Stimulated activated CD4-positive, alpha-beta T cell treated with anti-CD3 and anti-CD28 coated beads, Interleukin-2, amount 100 ng/mL, for 4 hours (primary cell): Measurements from ENCODE around the gene LHFPL3.
A peak's percentile ranks its signal among the peaks of the same experiment; 100 is the strongest.
"Not testable (repeated sequence)": the region's sequence is repeated elsewhere in the genome, so short reads cannot be mapped to it uniquely, and the experiment has no call there.

ENCODE experiments used
- DNase-seq: peaks from one replicate; pipeline ENCODE4 v3.0.0-alpha.2; 2020; ENCODE audit warnings: low read depth

Gene LHFPL3

DNA sequence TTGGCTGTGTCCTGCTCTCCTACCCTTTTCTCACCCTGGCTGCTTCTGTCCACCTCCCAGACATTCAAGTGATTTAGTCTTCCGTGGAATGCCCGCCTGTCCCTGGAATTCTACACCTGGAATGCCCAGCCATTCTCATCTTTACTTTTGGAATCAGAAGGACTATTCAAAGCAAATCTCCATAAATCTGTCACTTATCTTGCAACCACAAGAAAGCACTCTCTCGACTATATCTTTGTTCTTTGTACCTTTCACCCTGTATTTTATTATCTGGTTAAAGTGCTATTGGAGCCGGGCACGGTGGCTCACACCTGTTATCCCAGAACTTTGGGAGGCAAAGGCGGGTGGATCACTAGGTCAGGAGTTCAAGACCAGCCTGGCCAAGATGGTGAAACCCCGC is 606.3 kb downstream of the LHFPL3 start:
- DNase-seq = no peak

DNA sequence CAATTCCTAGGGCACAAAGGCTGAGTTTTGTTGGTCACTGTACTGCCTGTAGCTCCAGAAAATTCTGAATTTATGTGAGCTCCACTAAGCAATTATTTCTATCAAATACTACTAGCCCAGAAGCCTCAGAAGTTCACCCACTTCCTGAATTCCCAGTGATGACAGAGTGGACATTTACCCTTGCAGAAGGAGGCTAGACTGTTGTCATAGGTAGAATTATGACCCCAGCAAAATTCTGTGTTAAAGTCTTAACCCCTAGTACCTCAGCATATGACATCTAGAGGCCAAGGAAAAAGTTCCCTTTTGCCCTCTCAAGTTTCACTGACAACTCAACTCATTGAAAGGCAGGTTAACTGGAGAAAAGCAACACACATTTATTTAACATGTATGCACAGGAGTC is 606.9 kb downstream of the LHFPL3 start:
- no peak for DNase-seq

DNA sequence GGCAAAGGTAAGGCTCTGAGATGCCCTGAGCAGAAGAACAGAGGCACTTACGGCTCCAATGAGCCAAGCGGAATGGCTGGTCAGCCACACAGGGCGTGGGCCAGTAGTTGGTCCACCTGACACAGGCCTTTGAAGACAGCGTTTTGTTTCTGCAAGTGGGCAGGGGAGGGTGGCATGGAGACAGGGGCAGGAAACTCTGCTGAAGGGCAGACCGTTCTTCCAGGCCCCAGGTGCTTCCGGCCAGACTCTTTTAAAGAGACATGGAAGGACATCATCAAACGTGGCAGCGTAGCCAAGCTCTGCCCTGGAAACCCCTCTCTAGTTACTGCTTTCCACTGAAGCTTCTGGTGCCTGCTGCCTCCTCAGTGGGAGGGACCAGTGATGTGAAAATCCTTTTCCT is 608.1 kb downstream of the LHFPL3 start:
- DNase-seq = no peak

DNA sequence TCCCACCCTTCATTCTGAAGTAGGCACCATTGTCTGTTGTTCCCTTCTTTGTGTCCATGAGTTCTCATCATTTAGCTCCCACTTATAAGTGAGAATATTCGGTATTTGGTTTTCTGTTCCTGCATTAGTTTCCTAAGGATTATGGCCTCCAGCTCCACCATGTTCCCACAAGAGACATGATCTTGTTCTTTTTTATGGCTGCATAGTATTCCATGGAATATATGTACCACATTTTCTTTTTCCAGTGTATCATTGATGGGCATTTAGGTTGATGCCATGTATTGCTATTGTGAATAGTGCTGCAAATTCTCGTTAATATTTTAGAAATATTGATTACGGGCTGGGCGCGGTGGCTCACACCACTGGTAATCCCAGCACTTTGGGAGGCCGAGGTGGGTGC is 609.1 kb downstream of the LHFPL3 start:
- DNase-seq = not testable (repeated sequence)

DNA sequence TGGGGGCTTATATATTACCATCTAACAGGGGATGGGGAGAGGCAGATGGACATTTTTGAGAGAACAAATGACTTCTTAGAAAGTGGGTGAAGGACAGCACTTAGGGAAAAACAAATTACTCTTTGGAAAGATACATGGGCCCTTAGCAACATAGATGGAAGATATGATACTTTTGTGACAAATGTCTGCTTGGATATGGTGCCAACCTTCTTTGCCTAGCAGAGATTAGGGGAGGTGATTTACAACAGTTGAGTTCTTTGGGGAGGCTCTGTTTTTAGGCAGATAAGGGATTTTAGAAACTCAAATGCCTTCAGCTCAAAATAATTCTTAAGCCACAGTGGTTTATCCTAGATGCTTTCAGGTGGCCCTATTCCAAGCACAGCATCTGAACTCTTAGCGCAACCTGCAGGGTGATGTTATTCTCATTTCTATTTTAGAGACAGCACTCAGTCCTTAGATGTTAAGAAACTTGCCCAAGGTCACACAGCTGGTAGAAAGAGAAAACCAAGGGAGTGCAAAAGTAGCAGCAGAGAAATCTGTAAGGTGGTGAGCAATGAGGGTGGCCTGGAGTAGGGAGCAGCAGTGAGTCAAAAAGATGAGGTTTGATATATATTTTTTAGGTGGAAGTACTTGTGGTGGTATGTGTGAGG is 610.5 kb downstream of the LHFPL3 start:
- DNase-seq = no peak

DNA sequence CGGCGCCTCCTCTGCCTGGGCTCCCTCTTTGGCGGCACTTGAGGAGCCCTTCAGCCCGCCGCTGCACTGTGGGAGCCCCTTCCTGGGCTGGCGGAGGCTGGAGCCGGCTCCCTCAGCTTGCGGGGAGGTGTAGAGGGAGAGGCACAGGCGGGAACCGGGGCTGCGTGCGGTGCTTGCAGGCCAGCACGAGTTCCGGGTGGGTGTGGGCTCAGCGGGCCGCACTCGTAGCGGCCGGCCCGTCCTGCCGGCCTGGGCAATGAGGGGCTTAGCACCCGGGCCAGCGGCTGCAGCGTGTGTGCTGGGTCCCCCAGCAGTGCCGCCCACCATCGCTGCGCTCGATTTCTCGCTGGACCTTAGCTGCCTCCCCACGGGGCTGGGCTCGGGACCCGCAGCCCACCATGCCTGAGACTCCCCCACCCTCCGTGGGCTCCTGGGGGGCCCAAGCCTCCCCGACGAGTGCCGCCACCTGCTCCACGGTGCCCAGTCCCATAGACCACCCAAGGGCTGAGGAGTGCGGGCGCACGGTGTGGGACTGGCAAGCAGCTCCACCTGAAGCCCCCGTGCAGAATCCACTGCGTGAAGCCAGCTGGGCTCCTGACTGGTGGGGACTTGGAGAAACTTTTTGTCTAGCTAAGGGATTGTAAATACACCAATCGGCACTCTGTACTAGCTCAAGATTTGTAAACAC is 611.8 kb downstream of the LHFPL3 start:
- no peak for DNase-seq

DNA sequence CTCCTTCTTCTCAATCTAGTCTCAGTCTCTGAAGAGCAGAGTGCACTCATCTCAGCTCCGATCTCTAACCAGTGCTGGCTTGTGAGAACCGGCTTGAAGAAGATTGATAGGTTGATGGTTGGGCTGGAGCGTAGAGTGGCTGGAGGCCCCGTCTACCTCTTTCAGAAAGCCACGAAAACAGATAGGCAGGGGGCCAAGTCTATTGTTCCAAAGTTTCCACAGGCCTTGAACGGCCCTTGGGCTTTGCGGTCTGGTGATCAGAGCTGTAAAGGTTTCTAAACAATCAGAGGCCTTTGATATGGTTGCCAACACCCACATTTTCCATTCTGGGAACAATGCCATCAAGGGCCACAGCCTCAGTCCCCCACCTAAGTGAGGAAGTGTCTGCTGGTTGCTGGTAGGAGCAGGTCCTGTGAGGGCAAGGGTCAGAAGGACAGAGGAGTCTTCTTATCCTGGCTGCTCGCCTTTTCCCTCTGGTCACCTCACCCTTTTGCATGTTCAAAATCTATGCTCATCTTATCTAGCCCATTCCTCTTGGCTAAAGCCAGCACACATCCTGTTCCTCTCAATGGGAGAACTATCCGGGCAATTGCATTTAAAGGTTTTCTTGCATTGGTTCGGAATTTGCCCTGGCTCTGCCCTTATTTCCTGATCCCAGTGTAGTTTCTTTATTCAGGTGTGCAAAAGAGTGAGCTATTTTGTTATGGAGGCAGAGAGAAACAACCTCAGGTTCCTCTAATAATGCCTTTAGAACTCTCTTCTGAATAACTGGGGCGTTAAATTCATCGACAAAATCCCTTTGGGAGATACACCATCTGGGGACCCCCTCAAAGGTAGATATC is 615.3 kb downstream of the LHFPL3 start:
- peak; percentile 32 for DNase-seq

DNA sequence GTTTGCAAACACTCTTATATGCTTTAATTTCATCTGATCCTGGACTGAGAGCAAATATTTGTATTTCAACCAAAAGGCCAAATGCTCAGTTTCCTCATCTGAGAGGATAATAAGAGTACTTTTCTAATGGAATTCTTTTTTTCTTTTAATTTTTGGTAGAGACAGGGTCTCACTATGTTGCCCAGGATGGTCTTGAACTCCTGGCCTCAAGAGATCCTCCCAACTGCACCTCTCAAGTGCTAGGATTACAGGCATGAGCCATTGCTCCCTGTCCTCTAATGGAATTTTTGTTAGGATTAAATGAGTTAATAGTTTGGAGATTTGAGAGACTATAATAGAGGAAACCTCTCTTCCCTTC is 617.2 kb downstream of the LHFPL3 start:
- DNase-seq = no peak

DNA sequence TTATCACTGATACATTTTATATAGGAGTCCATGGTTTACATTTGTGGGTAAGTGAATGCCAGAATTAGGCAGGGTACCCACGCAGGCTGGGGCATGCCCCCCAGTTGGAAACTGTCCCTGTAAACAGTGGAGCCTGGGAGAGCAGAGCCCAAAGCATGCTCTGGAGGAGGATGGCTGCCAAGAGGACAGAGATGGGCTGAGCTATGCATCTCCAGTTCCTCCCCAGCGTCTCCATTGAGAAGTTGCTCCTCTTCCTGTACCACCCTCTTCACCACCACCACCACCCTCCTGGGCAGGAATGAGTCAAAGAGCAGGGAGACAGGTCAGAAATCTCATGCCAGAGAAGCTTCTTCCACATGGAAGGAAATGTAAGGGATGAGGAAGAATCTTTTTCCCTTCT is 617.9 kb downstream of the LHFPL3 start:
- no peak for DNase-seq

DNA sequence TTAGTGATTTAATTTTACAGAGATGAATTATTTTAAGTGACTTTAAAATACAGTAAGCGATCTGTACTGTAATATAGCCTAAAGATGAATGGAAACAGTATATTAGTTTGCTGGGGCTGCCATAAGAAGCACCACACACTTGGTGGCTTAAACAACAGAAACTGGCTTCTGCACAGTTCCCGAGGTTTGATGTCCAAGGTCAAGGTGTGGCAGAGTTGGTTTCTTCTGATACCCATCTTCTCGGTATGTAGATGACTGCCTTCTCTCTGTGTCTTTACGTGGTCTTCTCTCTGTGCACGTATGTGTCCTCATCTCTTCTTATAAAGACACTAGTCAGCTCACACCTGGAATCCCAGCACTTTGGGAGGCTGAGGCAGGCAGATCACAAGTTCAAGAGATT is 621.6 kb downstream of the LHFPL3 start:
- DNase-seq = no peak

DNA sequence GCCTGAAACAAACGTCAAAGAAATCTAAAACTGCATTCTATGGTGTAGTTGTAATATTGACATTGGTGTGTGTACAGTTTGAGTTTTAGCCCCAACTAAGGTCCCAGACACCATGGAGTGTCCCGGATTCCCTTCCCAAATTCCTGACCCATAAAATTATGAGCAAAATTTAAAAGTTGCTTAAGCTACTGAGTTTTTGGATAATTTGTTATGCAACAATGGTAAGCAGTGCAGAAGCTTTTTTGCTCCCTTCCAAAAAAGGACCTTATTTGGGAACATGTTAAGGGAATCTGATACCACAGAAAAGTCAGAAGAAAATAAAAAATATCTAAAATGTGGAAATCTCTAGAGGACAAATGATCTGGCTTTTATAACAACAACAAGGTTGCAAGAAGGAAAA is 622.4 kb downstream of the LHFPL3 start:
- no peak for DNase-seq

DNA sequence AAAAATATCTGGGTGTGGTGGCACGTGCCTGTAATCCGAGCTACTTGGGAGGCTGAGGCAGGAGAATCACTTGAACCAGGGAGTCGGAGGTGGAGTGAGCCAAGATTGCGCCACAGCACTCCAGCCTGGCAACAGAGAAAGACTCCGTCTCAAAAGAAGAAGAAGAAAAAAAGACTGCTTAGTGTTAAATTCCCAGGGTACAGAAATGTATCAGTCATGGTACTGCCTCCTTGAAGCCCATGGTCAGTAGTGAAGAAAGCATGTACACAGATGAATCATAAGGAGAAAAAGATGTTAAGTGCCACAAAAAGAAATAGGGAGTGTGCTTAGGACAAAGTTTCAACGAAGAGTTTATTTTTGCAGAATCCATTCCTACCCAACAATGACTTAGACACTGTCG is 623.1 kb downstream of the LHFPL3 start:
- no peak for DNase-seq

DNA sequence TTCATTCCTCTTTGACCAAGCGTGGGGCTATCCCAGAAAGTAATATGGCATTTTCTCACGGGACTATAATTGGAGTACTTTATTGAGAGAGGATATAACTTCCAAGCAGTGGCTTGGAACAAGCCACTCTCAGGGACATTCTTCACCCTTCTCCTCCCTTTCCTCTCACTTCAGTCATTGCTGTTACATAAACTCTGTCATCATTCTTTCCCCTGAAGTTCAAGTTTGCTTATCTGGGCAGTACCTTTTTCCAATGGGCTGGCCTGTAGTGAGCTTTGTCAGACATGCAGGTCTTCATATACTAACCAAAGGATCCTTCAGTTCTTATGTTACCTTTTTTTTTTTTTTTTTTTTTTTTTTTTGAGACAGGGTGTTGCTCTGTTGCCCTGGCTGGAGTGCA is 626.9 kb downstream of the LHFPL3 start:
- no peak for DNase-seq
